ENCODE data around the gene PCNT.

DNA sequence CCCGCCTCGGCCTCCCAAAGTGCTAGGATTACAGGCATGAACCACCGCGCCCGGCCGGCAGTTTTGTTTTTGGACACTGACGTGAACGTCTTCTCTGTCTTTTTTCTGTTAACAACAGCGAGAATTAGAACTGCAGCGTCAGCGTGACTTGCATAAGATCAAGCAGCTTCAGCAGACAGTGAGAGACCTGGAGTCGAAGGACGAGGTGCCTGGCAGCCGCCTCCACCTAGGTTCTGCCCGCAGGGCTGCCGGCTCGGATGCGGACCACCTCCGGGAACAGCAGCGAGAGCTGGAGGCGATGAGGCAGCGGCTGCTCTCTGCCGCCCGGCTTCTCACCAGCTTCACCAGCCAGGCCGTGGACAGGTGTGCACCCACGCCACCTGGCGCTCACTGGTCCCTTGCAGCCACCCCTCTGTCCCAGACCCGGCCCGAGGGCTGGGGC is 111.9 kb downstream of the PCNT start:
- TF ChIP-seq, protein P1, sequence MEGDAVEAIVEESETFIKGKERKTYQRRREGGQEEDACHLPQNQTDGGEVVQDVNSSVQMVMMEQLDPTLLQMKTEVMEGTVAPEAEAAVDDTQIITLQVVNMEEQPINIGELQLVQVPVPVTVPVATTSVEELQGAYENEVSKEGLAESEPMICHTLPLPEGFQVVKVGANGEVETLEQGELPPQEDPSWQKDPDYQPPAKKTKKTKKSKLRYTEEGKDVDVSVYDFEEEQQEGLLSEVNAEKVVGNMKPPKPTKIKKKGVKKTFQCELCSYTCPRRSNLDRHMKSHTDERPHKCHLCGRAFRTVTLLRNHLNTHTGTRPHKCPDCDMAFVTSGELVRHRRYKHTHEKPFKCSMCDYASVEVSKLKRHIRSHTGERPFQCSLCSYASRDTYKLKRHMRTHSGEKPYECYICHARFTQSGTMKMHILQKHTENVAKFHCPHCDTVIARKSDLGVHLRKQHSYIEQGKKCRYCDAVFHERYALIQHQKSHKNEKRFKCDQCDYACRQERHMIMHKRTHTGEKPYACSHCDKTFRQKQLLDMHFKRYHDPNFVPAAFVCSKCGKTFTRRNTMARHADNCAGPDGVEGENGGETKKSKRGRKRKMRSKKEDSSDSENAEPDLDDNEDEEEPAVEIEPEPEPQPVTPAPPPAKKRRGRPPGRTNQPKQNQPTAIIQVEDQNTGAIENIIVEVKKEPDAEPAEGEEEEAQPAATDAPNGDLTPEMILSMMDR (IDR thresholded peaks at IDR 0.05), result no peak
- TF ChIP-seq POLR2AphosphoS5 (IDR thresholded peaks at IDR 0.05), result no peak
- TF ChIP-seq POLR2A (IDR thresholded peaks at IDR 0.05), result no peak

All from breast epithelium (tissue), 3 donors.